HG03097 (cell line): ENCODE results near the gene FIGLA.
"Not testable (repeated sequence)": the region's sequence is repeated elsewhere in the genome, so short reads cannot be mapped to it uniquely, and the experiment has no call there.

Source experiments
- ATAC-seq: cut with Tn5 transposase; IDR thresholded peaks from one replicate; pipeline ENCODE4 v1.9.1; 2021; ENCODE audit not compliant: unreplicated experiment, low FRiP score

FIGLA gene

DNA sequence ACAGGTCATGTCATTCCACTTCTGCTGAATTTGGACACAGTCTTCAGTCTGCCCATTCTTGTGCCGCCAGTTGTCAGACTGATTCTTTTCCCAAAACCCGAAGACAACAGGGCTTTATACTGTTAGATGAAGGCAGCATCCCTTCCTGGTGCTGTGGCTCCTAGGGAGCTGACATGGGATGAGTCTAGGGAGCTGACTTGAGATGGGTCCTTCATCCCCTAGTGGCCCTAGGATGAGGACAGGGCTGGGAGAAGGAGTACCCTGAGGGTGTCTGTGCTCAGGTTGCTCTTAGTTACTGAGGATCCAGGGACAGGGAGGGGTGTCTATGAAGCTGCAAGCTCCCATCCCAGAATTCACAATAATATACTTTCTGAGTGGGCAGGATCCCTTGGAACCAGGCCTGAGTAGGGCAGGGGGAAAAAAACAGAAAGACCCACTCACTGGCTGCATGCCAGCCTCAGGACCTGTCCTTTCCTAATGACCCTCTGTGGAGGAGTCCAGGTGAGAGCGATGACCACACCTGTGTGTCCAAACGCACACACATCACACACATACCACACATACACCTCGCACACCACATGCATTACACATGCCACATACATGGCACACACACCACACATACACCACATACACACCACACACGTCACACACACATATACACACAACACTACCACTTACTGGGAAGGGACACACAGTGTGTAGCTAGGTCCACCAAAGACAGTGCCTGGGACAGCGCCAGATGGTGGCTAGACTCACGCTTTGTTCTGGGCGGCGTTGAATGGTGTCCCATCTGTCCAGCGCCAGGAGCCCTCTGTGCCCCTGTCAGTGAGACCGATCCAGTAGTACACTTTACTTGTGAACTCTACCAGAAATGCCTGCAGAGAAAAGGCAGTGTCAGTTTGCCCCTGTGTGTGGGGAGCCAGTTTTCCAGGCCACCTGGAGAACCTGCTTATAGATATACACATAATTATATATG is 18.8 kb upstream of the FIGLA start:
- ATAC-seq: no peak

DNA sequence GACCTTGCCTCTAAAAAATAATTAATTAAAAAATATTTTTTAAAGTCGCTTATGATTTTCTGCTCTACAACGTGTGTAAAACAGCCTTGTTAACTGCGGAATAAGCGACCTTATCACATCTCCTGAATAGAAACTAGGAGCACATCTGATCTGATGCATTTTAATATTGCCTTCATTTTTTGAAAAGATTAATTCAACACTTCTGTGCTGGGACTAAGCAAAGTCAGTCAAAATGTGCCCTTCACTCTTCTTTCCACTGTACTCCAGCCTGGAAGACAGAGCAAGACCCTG is 17.3 kb upstream of the FIGLA start:
- no peak for ATAC-seq

DNA sequence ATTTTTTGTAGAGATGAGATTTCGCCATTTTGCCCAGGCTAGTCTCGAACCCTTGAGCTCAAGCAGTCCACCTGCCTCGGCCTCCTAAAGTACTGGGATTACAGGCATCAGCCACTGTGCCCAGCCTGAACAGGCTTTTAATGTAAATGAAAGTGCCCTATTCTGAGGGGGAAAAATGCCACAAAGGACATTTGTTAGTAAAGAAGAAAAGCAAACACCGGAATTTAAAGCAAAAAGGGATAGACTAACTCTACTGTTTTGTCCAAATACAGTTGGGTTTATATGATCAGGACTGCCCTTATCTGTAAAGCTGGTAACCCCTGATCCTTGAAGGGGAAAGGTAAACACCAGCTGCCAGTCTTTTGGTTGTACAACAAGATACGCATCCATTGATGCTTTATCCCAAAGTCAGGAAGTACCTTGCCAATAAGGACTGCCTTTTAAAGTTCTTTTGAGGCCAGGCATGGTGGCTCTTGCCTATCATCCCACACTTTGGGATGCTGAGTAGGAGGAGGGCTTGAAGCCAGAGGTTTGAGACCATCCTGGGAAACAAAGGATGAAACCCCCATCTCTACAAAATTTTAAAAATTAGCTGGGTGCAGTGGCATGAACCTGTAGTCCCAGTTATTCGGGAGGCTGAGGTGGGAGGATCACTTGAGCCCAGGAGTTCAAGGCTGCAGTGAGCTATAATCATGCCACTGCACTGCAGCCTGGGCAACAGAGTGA is 16.8 kb upstream of the FIGLA start:
- no peak for ATAC-seq

DNA sequence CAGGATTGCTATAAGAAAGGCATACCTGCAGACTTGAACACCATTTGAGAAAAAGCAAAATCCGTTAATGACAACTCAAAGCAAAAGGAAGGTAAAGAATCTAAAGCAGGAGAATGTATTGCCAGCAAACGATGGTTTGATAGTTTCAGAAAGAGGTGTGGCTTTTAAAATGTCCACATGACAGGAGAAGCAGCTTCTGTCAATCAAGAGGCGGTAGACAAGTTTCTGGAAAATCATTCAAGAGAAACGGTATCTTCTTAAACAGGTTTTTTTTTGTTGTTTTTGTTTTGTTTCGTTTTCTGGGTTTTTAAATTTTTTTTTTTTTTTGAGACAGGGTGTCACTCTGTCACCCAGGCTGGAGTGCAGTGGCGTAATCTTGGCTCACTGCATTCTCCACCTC is 16.2 kb upstream of the FIGLA start:
- ATAC-seq: no peak

DNA sequence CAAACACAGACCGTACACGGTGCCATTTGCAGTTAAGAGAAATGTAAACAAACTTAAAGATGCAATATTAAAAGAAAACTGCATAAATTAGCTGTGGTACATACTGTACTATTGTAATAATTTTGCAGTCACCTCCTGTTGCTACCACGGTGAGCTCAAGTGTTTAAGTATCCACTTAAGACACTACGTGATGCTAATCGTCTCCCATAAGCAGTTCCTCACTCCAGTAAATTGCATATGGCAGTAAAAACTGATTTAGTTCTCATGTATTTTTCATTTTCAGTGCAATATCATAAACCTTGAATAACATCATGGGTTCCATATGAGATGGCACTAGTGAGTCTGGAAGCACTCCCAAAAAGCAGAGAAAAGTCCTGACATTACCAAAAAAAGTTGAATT is 15.6 kb upstream of the FIGLA start:
- ATAC-seq: no peak

DNA sequence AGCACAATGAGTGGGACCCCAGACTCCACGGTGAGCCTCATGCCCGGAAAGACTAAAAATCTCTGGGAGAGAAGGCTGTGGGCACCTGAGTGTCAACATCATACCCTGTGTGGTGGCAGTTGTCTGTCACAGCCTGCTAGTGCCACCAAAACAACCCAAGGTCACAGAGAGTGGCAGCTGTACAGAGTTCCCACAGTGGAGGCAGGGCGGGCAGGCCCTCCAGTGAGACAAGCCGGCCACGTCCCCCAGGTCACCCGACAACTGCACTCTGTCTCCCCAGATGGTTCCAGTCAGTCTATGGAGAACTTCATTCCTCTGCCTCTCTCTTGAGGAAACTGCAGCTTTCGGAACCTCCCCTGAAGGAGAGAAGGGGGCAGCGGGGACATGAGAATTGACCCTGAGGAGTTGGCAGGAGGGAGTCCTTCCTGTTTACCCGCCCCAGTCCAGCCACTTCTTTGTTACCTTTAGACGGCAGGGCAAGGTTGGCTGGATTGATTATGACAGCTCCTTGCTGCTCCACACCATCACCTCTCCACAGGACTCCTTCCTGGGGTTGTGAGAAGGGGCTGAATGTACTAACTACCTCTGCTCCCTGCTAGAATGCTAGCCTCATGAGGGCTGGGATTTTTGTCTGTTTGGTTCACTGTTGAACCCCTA is 11.3 kb upstream of the FIGLA start:
- ATAC-seq: no peak

DNA sequence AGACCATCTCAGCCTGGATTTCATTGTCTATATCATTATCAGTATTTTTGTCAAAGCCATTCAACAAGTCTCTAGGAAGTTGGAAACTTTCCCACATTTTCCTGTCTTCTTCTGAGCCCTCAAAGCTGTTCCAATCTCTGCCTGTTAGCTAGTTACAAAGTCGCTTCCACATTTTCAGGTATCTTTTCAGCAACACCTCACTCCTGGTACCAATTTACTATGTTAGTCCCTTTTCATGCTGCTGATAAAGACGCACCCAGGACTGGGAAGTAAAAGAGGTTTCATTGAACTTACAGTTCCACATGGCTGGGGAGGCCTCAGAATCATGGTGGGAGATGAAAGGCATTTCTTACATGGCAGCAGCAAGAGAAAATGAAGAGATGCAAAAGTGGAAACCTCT is 9.3 kb upstream of the FIGLA start:
- ATAC-seq: no peak

DNA sequence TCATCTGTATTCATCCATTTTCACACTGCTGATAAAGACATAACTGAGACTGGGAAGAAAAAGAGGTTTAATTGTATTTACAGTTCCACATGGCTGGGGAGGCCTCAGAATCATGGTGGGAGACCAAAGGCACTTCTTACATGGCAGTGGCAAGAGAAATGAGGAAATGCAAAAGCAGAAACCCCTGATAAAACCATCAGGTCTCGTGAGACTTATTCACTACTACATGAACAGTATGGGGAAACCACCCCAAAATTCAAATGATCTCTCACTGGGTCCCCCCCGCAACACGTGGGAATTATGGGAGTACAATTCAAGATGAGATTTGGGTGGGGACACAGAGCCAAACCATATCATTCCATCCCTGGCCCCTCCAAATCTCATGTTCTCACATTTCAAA is 7.6 kb upstream of the FIGLA start:
- not testable (repeated sequence) for ATAC-seq

DNA sequence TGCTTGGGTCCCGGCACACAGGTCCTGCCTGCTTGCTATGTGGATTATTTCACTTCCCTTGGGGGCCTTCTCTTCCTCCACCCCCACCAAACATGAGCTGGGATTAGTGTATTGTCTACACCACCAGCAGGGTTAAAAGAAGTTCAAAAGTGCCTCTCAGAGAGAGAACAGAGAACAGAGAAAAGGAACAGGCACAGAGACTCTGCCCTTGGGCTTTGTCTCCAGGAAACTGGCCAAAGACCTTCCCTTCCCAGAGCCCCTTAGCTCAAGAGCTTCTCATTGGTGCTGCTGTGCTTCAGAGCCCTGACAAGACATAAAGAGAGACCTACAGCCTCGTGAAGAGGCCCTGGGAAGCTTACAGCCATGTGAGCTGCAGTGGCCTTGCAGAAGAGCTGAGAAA is 7.1 kb upstream of the FIGLA start:
- no peak for ATAC-seq

DNA sequence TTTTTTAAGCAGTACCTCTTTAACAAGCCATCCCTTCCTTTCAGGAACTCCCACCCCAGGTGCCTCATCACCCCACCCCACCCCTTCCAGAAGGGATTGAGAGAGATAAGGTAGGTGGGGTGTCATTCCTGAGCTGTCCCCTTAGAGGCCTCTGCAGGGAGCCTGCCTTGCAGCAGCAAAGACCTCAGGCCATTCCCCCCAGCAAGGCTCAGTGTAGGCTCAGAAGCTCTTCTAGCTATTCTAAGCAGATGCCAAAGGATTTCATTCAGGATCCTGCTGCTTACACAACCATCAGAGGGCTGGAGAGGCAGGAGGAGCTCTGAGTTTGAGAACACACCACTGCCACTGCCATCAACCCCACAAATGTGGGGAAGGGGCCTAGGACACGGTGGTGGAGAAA is 5.8 kb upstream of the FIGLA start:
- ATAC-seq: no peak

DNA sequence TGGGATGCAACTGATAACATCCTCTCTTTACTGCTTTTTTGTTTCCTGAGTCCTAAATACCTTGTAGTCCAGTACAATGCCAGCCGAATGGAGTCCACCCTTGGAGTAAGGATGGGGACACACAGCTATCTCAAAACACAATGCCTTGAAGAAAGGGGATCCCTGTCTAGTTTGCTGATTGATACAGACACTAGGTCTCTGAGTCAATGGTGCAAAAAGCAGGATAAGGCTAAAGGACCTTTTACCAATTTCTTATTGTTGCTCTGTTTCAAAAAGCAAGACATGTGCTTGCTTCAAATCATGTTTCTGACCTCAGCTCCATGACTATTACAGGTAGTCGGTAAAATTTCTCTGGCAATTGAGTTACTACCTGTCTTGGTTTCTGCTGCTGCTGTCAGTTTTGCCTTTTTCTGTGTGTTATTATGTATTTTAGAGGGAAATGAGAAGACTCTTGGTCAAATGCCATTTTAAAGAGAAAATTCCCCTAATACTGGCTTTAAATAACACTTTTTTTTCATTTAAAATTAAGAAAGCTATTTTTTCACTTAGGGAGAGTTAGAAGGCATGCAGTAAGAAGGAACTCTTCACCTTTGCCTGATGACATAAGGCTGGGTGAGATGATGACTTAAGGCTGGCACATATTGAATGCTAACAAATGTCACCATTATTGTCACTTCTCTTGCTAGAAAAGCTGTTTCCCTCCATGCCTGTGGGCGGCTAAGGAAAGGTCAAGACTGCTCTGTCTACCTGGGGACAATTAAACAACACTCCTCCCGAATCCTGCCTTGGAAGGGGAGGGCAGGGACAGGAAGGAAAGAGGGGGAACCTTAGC is 4.9 kb upstream of the FIGLA start:
- ATAC-seq: no peak

DNA sequence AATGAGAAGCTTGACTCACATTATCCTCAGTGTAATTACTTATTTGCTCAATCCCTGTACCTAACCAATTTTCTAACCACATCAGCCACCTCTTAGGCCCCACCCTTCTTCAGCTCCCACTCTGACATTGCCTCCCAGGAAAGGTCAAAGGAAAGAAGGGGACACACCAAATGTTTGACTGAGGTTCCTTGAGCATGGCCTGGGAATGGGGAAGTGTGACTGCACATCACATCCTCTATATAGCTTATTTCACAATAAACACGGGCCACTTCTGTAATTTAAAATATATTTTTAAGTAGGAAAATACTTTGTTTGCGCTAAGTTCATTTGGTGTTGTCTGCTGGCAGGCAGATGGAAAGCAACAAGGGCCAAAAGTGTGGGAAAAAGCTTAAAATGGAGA is 3.0 kb upstream of the FIGLA start:
- ATAC-seq: no peak

DNA sequence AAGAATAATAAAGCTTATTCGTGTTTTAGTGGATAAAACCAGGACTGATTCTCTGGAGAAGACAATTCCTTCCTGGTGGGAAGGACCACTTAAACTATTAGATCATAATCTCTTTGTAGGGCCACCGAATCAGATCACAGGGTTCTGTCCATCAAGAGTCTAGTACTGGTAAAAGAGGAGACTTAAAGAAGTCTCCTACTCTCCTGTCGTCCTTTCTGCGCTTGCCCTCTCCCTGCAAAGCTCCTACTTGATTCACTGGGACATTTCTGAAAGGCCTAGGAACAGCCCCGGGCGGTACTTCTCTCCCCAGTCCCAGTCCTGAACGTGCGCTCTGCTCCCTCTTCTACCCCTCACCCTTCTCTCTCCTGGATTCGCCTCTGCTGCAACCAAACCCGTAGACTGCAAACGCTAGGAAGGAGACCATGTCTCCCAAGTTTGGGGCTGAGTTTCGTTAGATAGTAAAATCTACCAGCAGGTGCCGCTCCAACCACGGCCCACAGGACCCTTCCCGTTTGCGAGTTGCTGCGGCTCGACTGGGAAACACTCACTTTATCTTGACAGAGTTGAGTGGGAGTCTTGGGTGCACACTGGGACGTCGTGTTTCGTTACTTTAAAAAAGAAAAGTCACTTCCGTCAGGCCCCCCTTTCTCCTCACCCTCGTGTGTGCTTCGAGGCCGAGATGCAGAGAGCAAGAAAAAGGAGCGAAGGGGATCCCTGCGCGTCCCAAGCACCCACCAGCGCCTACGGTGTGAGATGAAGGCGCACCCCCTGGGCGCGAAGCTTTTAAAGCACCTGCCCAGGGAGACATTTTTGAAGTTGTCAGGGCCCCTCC is 923 bp downstream of the FIGLA start:
- ATAC-seq: no peak

DNA sequence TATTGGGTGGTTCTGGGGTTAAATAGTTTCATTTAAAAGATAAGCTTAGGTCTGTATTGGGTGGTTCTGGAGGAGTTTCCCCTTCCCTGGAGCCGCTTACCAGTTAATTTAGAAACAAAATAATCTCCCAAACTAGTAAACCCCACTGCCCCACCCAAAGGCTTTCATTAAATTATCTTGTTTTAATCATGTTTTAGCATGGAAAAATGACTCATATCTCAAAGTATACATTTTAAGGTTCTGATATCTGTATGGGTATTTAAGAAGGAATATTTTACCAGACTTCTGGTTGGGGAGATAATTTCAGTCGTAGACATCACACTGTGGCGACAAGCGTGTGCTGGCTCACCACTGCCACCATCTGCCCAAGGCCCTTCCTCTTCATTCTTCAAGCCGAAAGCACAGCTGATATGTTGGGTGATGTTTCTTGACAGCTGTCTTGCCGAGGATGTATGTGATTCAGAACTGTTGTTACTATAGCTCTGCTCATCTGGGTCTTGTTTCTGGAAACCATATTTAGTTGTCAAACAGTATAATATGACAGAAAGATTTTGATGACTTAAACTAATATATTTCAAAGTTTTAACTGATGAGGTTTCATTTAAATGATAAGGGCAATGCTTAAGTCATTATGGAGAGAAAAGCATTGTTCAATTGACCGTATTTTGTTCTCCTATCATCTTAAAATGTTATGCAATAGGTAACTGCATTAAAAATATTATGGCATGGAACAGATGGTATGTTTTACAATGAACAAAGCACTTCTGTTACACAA is 5.1 kb downstream of the FIGLA start:
- no peak for ATAC-seq

DNA sequence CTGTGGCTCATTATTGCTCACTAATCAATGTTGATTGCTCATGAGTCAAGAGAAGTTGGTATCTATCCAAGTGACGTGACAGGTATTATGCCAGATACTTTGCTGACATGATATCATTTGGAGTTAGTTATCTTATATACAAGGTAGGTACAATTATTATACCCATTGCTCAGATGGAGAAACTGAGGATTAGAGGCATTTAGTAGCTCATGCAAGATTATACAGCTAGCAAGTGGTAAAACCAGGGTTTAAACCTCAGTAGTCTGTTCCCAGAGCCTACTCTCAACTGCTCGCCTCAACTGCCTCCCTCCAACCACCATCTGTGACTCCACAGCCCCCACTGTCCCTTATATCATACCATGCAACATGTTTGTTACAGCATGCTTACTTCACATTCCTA is 6.1 kb downstream of the FIGLA start:
- ATAC-seq: no peak

DNA sequence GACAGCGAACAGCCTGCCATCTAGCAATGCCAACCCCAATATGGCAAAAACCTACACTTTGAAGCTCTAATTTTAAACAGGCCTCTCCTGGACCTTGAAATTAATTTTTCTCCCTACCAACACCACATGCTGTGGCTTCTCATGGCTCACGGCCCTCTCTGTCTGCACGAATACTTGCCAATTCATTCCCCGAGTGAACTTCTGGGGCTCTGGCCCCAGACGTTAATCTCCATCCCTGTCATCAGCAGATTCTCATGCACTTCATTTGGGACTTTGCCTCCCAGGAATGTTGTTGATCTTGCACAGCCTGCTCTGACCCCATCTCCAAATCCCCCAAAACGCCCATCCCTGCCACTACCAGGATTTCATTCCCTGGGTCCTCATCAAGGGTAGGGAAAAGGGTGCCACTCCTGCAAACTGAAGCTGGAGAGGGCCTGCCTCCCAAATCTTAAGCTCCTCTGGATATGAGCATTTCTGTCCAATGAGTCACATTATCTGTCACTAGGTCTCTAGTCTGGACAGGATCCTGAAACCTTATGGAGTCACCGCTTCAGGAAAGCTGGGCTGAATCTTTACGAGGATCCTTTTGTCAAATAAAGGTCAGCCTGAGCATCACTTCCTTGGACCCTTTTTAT is 10.4 kb downstream of the FIGLA start:
- no peak for ATAC-seq

DNA sequence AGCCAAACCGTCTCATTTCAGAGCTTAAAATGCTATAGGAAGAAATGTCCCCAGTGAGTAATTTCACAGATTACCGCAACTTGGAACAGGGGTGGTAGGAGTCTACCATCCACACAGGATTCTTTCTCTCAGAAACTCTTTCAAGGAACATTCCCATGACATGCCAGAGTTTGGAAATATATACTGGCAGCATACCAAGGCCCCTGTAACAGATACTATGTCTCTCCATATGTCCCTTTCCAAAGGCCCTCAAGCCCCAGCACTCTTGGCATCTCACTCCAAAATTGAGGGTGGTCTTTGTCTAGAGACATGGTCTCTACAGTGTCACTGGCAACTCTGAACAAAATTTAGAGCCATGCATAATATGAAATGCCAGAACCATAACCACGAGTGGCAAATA is 11.0 kb downstream of the FIGLA start:
- ATAC-seq: no peak

DNA sequence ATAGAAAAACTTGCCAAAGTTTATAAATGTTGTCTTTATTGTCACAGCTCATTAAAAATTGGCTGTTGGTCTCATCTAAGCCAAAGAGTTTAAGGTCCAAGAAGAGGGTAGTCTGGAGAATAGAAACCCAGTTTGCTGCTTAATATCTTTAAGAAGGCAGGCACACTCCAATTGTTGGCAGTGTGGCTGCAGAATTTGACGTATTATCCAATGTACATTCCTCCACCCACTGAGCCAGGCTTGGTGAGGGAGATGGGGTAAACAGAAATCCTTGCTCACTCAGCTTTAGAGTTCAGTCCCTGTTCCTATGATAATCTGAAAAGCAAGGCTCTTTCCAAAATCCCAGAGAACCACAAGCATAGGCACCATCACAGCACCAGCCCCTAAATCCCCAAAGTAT is 11.8 kb downstream of the FIGLA start:
- no peak for ATAC-seq

DNA sequence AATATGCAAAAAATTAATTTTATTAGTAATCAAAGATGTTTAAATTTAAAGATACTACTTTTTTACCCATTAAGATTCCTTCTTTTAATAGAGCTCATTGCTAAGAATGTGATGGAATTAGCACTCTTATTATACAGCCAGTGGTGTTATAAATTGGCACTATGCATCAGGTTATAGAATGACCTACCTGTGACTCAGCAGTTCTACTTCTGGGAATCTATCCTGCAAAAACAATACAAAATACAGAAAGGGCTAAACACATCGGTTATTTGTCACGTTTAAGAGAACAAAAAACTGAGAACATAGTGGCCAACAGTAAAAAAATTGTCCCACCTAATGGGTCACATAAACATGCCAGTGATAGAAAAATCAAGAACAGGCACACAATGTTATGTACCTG is 13.0 kb downstream of the FIGLA start:
- ATAC-seq: no peak
